H1 (cell line): ENCODE data around the gene ANKRD11. TPM values are rescaled to one million over a fixed set of nuclear protein-coding genes. Genes with fewer than 3 reads are reported as not detected.

Source experiments
- CTCF ChIA-PET: fragments of 300-600 bp; sonication (Branson Sonifier 250); formaldehyde crosslinking; loops from one replicate; lab custom pipeline; 2021; ENCODE audit not compliant: partially characterized antibody; lab: Charles Lee
- POLR2A ChIA-PET: fragments of 300-600 bp; sonication (Branson Sonifier 250); formaldehyde crosslinking; loops from one replicate; lab custom pipeline; 2021; ENCODE audit warnings: inconsistent platforms; ENCODE audit not compliant: partially characterized antibody; lab: Charles Lee
- DNase-seq, 2 experiments: peaks; one replicate each; pipeline versions ENCODE4 v3.0.0 to v3.0.0-alpha.2; 2010 to 2022; ENCODE audit warnings: low spot score in 2 of 2, low read depth in 1 of 2, mixed read lengths in 1 of 2
- FAIRE-seq: peaks from 2 replicates; lab custom pipeline; 2011; peaks lifted over from hg19 to GRCh38; lab: Jason Lieb, UNC
- H2AFZ ChIP-seq: 2 replicates; pipeline ENCODE4 v1.8.1; 2012; ENCODE audit warnings: low read length, inconsistent platforms
- H2AK5ac ChIP-seq: 2 replicates; pipeline ENCODE4 v1.6.1; 2013; ENCODE audit warnings: low read depth, low read length
- H2BK120ac ChIP-seq: replicated peaks from 2 replicates; pipeline ENCODE3; 2013; ENCODE audit warnings: low read depth, low read length, inconsistent platforms
- H2BK12ac ChIP-seq: 2 replicates; pipeline ENCODE4 v1.6.1; 2013; ENCODE audit warnings: low read depth, low read length
- H2BK15ac ChIP-seq: 2 replicates; pipeline ENCODE4 v1.6.1; 2013; ENCODE audit warnings: low read length
- H2BK20ac ChIP-seq: 2 replicates; pipeline ENCODE4 v1.6.1; 2013; ENCODE audit warnings: low read length
- H2BK5ac ChIP-seq: 2 replicates; pipeline ENCODE4 v1.6.1; 2013; ENCODE audit warnings: low read depth, low read length
- H3K14ac ChIP-seq: 2 replicates; pipeline ENCODE4 v1.6.1; 2013; ENCODE audit warnings: inconsistent platforms; ENCODE audit not compliant: insufficient read length
- H3K18ac ChIP-seq: 2 replicates; pipeline ENCODE4 v1.6.1; 2013; ENCODE audit warnings: low read length; ENCODE audit errors: extremely low read depth
- H3K23ac ChIP-seq: 2 replicates; pipeline ENCODE4 v1.6.1; 2013; ENCODE audit warnings: inconsistent platforms; ENCODE audit not compliant: insufficient read length
- H3K23me2 ChIP-seq: 2 replicates; pipeline ENCODE4 v1.6.1; 2013; ENCODE audit warnings: low read depth, low read length
- H3K27ac ChIP-seq: 2 replicates; pipeline ENCODE4 v1.6.1; 2011; ENCODE audit warnings: low read depth, low read length, inconsistent platforms
- H3K27me3 ChIP-seq, 4 experiments: replicated peaks in 1 of 4; 1 replicate in 1 of 4; 2 replicates in 3 of 4; pipeline versions ENCODE4 v1.6.1 to v1.8.1; 2011 to 2013; ENCODE audit warnings: low read length in 3 of 4, mild to moderate bottlenecking in 3 of 4, inconsistent platforms in 2 of 4, mixed read lengths in 2 of 4, moderate library complexity in 1 of 4; ENCODE audit not compliant: control insufficient read depth in 3 of 4, insufficient read depth in 3 of 4; ENCODE audit errors: extremely low read depth in 1 of 4
- H3K36me3 ChIP-seq, 4 experiments: 2 replicates each; pipeline versions ENCODE4 v1.6.1 to v1.8.1; 2011 to 2013; ENCODE audit warnings: mild to moderate bottlenecking in 4 of 4, low read length in 3 of 4, moderate library complexity in 2 of 4, control low read depth in 1 of 4, inconsistent platforms in 1 of 4; ENCODE audit not compliant: insufficient read depth in 4 of 4, control insufficient read depth in 2 of 4
- H3K4ac ChIP-seq: replicated peaks from 2 replicates; pipeline ENCODE3; 2013; ENCODE audit warnings: low read length, low read depth, mixed read lengths, inconsistent platforms; ENCODE audit not compliant: insufficient read length
- H3K4me1 ChIP-seq, 4 experiments: replicated peaks in 1 of 4; 1 replicate in 1 of 4; 2 replicates in 3 of 4; pipeline versions ENCODE4 v1.6.1 to v1.8.1; 2011 to 2013; ENCODE audit warnings: low read length in 3 of 4, inconsistent platforms in 2 of 4, mixed read lengths in 1 of 4; ENCODE audit not compliant: insufficient read depth in 4 of 4, control insufficient read depth in 3 of 4
- H3K4me2 ChIP-seq, 2 experiments: 2 replicates each; pipeline versions ENCODE4 v1.6.1 to v1.8.1; 2011 to 2013; ENCODE audit warnings: low read depth in 2 of 2, low read length in 2 of 2, control low read depth in 1 of 2, inconsistent platforms in 1 of 2, mild to moderate bottlenecking in 1 of 2; ENCODE audit not compliant: insufficient read depth in 1 of 2
- H3K4me3 ChIP-seq, 4 experiments: fragments of 200-600, 300-600 bp in 1 of 4; sonication (generic), shearing (Covaris generic), sonication (Bioruptor Twin) in 1 of 4; 2 replicates each; pipeline versions ENCODE4 v1.5.1 to v1.8.1; 2011 to 2016; ENCODE audit warnings: low read length in 4 of 4, low read depth in 3 of 4, control low read depth in 2 of 4, inconsistent platforms in 2 of 4, mild to moderate bottlenecking in 2 of 4, mixed read lengths in 1 of 4, moderate library complexity in 1 of 4; ENCODE audit not compliant: insufficient read depth in 2 of 4; ENCODE audit errors: extremely low read depth in 1 of 4
- H3K56ac ChIP-seq: replicated peaks from 2 replicates; pipeline ENCODE3; 2013; ENCODE audit warnings: low read depth, mild to moderate bottlenecking, mixed read lengths, low read length, inconsistent platforms; ENCODE audit not compliant: insufficient read length
- H3K79me1 ChIP-seq: 2 replicates; pipeline ENCODE4 v1.6.1; 2013; ENCODE audit warnings: low read depth, low read length, control low read depth
- H3K79me2 ChIP-seq, 2 experiments: 2 replicates each; pipeline versions ENCODE4 v1.6.1 to v1.8.1; 2012 to 2013; ENCODE audit warnings: low read length in 2 of 2, mild to moderate bottlenecking in 2 of 2, inconsistent platforms in 1 of 2; ENCODE audit not compliant: insufficient read depth in 2 of 2, control insufficient read depth in 1 of 2
- H3K9ac ChIP-seq, 4 experiments: replicated peaks in 1 of 4; 1 replicate in 1 of 4; 2 replicates in 3 of 4; pipeline versions ENCODE4 v1.6.1 to v1.8.1; 2011 to 2013; ENCODE audit warnings: low read depth in 3 of 4, low read length in 3 of 4, control low read depth in 2 of 4, mild to moderate bottlenecking in 2 of 4, moderate library complexity in 2 of 4, inconsistent platforms in 1 of 4; ENCODE audit errors: extremely low read depth in 1 of 4
- H3K9me3 ChIP-seq, 2 experiments: 2 replicates each; pipeline versions ENCODE4 v1.6.1 to v1.8.1; 2012 to 2013; ENCODE audit warnings: mild to moderate bottlenecking in 2 of 2, moderate library complexity in 2 of 2, control low read depth in 1 of 2, inconsistent platforms in 1 of 2, low read depth in 1 of 2, low read length in 1 of 2, mixed read lengths in 1 of 2; ENCODE audit not compliant: insufficient read depth in 2 of 2
- H4K20me1 ChIP-seq, 2 experiments: replicated peaks in 1 of 2; 2 replicates each; pipeline versions ENCODE3 to v1.8.1; 2011 to 2013; ENCODE audit warnings: inconsistent platforms in 2 of 2, low read length in 2 of 2, mild to moderate bottlenecking in 1 of 2; ENCODE audit not compliant: insufficient read depth in 2 of 2, control insufficient read depth in 1 of 2
- H4K5ac ChIP-seq: 2 replicates; pipeline ENCODE4 v1.6.1; 2013; ENCODE audit warnings: low read length, low read depth, mixed read lengths, inconsistent platforms; ENCODE audit not compliant: insufficient read length
- H4K8ac ChIP-seq: 2 replicates; pipeline ENCODE4 v1.8.0; 2013; ENCODE audit warnings: mild to moderate bottlenecking, moderate library complexity, low read length, inconsistent platforms; ENCODE audit not compliant: insufficient read depth; ENCODE audit errors: extremely low read depth
- H4K91ac ChIP-seq: replicated peaks from 2 replicates; pipeline ENCODE3; 2013; ENCODE audit warnings: low read length, mixed read lengths, inconsistent platforms; ENCODE audit not compliant: insufficient read length
- WGBS, 2 experiments: shearing (Covaris generic) in 1 of 2; methylation state at CpG; one replicate each; pipeline versions ENCODE4 v1.1.6 to v1.1.7; 2013 to 2015; ENCODE audit warnings: low lambda C conversion rate in 2 of 2, mixed read lengths in 2 of 2, inconsistent platforms in 1 of 2, low coverage in 1 of 2, missing lambda C conversion rate in 1 of 2; ENCODE audit not compliant: insufficient replicate concordance in 2 of 2, insufficient coverage in 1 of 2, insufficient read length in 1 of 2; ENCODE audit errors: extremely low coverage in 1 of 2, missing lambda C conversion rate in 1 of 2; 5-methylcytosine and 5-hydroxymethylcytosine counted together
- polyA plus RNA-seq, 7 experiments: library from polyadenylated mRNA; depleted of rRNA in 3 of 7; stranded (reverse) in 5 of 7; unstranded in 2 of 7; fragments of >200 nt in 5 of 7; fragments of 200-250 nt in 2 of 7; gene quantifications; 1 replicate in 5 of 7; 2 replicates in 1 of 7; 4 replicates in 1 of 7; pipeline versions ENCODE4 v1.2.1 to v1.2.3, GENCODE V29; 2011 to 2013; ENCODE audit warnings: missing spikeins in 2 of 7, mixed read lengths in 2 of 7
- total RNA-seq: library from RNA; stranded (reverse); fragmentation: NEBNext Ultra II Directional; extraction: Animal tissue kit (Norgen Biotek cat#: 25700); gene quantifications from 2 replicates; pipeline ENCODE4 v1.2.1, GENCODE V29; 2021

The ANKRD11 gene
- total and polyA plus RNA-seq, 2 of the 8 experiments (the other 6 are each of a cell fraction or from before 2014, with no cell fraction given) = 46.5 to 142 TPM

GRCh38 chr16:89313583-89313982 lies 176.8 kb downstream of the ANKRD11 start:
- Histone ChIP-seq H2BK12ac (no peak overlapping the region), H3K79me2 (peaks cover 4 to 100% of the 10 kb centered on the region in 2 experiments; a peak in 3 of 4 replicates), H3K23me2 (no peaks in the 10 kb centered on the region), H2AK5ac (no peak overlapping the region), H4K91ac (no peak overlapping the region), H3K4ac (no peak overlapping the region), H2BK15ac (no peak overlapping the region), H3K56ac (no peak overlapping the region), H3K14ac (no peak overlapping the region), H3K23ac (no peak overlapping the region), H3K36me3 (peaks cover 2 to 8% (median 3%) of the 10 kb centered on the region in 4 experiments; a peak in 6 of 8 replicates), H3K4me3 (no peak overlapping the region), H3K79me1 (peaks cover 42% of the 10 kb centered on the region), H3K4me2 (no peak overlapping the region), H3K27me3 (no peaks in the 10 kb centered on the region), H4K20me1 (peaks cover 48 to 67% of the 10 kb centered on the region in 2 experiments), H4K8ac (no peak overlapping the region), H2BK20ac (no peak overlapping the region), H3K27ac (no peak overlapping the region), H3K18ac (no peak overlapping the region), H3K4me1 (peaks cover 0 to 30% (median 9%) of the 10 kb centered on the region in 4 experiments; a peak in 5 of 7 replicates), H2BK120ac (no peak overlapping the region), H4K5ac (no peak overlapping the region), H2BK5ac (no peak overlapping the region), H2AFZ (no peak overlapping the region), H3K9me3 (no peaks in the 10 kb centered on the region), H3K9ac (no peak overlapping the region)
- WGBS, 2 experiments = 89% methylated on average over 3 of the region's 3 CpGs; no CpG with 5 or more reads in 1 of the 2 experiments
- DNase-seq = no peak
- ChIA-PET POLR2A (no interaction called here), CTCF (interaction anchor here (0.6 to 4.0 kb wide), 11 partner anchors 9 to 759 kb away, joined by 3 to 14 read pairs (median 6); no protein-coding TSS in a partner anchor)
- no peak for FAIRE-seq
